ENCODE measurements around the gene YWHAQ.
"Not testable (repeated sequence)": the region's sequence is repeated elsewhere in the genome, so short reads cannot be mapped to it uniquely, and the experiment has no call there.

The YWHAQ gene

GRCh38 chr2:9586465-9586864 lies 44.3 kb downstream of the YWHAQ start:
- DNase-seq = no peak

GRCh38 chr2:9585486-9585885 lies 45.3 kb downstream of the YWHAQ start:
- DNase-seq = no peak

GRCh38 chr2:9584902-9585301 lies 45.9 kb downstream of the YWHAQ start:
- DNase-seq = not testable (repeated sequence)

GRCh38 chr2:9582624-9583023 lies 48.2 kb downstream of the YWHAQ start:
- no peak for DNase-seq

GRCh38 chr2:9578467-9579235 lies 52.1 kb downstream of the YWHAQ start:
- no peak for DNase-seq

- no peak for DNase-seq
Observed at GRCh38 chr2:9574331-9574730, 56.5 kb downstream of the YWHAQ start.

GRCh38 chr2:9573840-9574239 lies 57.0 kb downstream of the YWHAQ start:
- no peak for DNase-seq

GRCh38 chr2:9573013-9573720 lies 57.6 kb downstream of the YWHAQ start:
- DNase-seq = no peak

GRCh38 chr2:9570182-9571060 lies 60.4 kb downstream of the YWHAQ start:
- no peak for DNase-seq

- no peak for DNase-seq
Observed at GRCh38 chr2:9565436-9566153, 65.2 kb downstream of the YWHAQ start.

- DNase-seq = no peak
Observed at GRCh38 chr2:9560628-9561027, 70.2 kb downstream of the YWHAQ start.

GRCh38 chr2:9558948-9559381 lies 71.8 kb downstream of the YWHAQ start:
- DNase-seq = no peak

- DNase-seq = no peak
Observed at GRCh38 chr2:9556121-9556743, 74.6 kb downstream of the YWHAQ start.

GRCh38 chr2:9555297-9556120 lies 75.3 kb downstream of the YWHAQ start, which contains the start of gene ADAM17:
Gene ADAM17, minus strand, starts transcription at chr2:9555830. Its CDS starts 225 bp downstream, at chr2:9555605.
- DNase-seq = peak; percentile 87

GRCh38 chr2:9554921-9555296 lies 75.9 kb downstream of the YWHAQ start:
- DNase-seq = no peak

- DNase-seq = no peak
Observed at GRCh38 chr2:9552219-9553178, 78.3 kb downstream of the YWHAQ start.

- not testable (repeated sequence) for DNase-seq
Observed at GRCh38 chr2:9550859-9551391, 79.9 kb downstream of the YWHAQ start.

- DNase-seq = no peak
Observed at GRCh38 chr2:9549420-9549819, 81.4 kb downstream of the YWHAQ start.

GRCh38 chr2:9548506-9548905 lies 82.3 kb downstream of the YWHAQ start:
- DNase-seq = no peak

Data from NCI-H1105 (cell line).